GM19467 (cell line): ENCODE data around the gene SOX6.
"Not testable (repeated sequence)": the region's sequence is repeated elsewhere in the genome, so short reads cannot be mapped to it uniquely, and the experiment has no call there.

Source experiments
- ATAC-seq: cut with Tn5 transposase; IDR thresholded peaks from one replicate; pipeline ENCODE4 v1.9.1; 2021; ENCODE audit warnings: mild to moderate bottlenecking, moderate library complexity; ENCODE audit not compliant: unreplicated experiment

The SOX6 gene

DNA sequence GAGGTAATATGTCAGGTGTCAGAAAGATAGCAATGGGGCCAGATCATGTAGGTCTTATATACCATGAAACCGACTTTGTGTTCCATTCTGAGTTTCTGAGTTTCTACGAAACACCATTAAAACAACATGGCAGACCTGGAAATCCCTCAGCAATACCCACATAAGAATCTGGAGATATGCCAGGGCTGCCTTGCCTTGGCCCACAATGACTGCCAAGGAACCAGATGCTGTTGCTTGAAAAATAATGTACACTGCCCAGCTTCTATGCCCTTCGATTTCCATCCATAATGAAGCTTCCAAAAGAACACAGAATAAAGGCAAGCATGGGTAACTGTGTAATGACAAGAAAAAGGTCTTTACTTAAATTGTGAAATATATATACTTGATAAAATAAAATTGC is 277.4 kb downstream of the SOX6 start:
- no peak for ATAC-seq

GRCh38 chr11:16070573-16070972 is 285.8 kb downstream of the SOX6 start:
- no peak for ATAC-seq

- not testable (repeated sequence) for ATAC-seq
Measured at GRCh38 chr11:16067268-16067667, 289.1 kb downstream of the SOX6 start.

- ATAC-seq, result no peak
Measured at GRCh38 chr11:16059332-16059731, 297.0 kb downstream of the SOX6 start.

DNA sequence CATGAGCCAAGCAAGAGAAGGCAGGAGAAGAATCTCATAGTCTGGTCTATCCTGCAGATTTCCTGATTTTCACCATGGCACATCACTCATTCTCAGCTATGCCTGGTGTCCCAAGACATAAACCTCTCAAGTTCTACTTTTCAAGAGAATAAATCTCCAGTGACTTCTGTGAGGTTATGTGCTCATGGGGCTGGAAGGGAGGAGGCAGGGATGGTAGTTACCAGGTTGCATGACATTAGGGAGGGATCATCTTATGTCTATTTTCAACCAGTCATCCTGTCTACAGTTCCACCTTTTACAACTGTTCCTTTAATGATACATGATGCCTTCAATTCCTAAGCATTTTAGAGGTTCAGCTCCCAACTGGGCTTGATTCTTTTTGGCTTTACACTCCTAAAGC is 297.7 kb downstream of the SOX6 start:
- ATAC-seq, result no peak

DNA sequence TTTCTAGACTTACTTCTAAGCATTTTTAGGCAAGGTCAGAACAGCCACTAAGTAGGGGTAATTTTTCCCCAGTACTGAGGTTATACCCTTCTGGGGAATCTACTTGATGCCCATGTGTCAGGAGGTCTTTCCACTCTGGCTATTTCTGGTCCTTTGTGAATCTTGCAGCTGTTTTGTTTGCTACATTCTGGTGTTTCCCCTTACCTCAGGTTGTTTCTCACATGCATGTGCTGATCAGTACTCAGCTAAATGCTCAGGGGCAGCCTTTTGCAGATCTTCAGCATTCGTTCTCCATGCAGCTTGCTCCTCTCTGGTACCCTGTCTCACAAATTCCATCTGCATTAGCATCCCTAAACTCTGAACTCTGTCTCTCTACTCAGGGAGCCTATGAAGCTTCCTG is 303.6 kb downstream of the SOX6 start:
- ATAC-seq, result no peak

DNA sequence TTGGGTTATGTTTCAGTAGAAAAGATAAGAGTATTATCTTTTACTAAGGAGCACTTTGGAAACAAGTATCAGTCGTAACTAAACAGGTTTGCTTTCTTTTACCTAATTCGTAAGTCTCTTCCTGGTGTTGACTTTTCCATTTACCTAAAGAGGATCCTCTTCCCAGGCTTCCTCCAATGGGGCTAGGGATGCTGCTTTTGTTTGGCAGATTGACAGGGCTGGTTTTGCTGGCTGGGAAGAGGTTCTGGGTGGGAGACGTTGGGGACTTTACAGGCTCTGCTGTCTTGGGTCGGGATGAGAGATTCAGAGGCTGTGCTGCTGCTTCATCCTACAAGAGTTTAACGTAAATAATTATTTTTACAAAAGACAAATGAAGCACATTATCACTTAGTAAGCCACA is 306.7 kb downstream of the SOX6 start:
- ATAC-seq, result no peak

GRCh38 chr11:16047073-16047472 is 309.3 kb downstream of the SOX6 start:
- no peak for ATAC-seq

DNA sequence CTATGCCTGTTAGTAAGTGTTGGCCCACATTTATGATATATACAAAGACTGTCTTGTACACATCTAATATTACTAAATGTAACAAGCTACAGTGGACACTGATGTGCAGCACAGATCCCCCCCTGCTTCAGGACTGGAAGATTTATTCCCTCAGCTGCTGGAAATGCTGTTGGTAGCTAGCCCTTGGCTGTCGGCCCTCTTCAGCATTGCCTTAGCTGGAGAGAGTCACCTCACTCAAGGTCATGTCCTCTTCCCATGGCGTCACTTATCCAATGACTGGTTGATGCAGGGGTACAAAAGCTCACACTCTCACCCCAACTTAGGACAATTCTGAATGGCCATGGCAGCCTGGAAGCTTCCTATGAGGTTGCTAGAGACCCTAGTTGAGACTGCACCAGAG is 312.7 kb downstream of the SOX6 start:
- ATAC-seq, result no peak

DNA sequence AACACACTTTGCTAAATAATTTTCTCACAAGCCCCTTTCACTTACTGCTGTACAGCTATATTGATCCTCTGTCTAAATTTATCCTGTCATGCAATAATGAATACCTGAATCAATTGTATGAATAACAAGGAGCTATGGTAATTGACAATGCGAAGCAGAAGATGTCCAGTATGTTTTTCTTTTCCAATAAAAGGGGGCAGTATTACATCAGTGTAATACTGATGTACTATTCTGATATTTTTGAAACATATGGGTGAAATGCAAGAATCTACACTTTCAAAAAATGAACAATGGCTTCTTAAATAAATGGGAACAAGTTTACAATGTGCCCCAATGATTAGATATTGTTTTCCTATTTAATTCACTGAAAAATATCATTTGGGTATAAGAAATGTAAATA is 315.1 kb downstream of the SOX6 start:
- no peak for ATAC-seq

DNA sequence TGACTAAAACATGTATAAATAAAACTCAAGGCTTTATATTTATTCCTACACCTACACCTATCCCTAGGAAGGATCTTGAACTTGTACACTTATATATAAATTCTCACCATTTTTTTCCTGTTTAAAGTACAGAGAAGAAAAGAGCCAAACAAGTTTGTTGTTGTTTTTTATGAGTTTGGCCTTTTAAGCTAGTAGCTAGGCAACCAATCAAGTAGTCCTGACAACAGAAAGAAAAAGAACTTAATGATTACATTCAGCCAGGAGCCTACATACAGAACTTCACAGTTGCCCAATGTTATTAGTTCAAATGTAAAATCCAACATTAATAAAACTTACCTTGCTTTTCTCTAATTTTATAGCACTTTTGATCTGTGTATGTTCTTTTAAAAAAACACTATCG is 316.2 kb downstream of the SOX6 start:
- ATAC-seq, result no peak

- no peak for ATAC-seq
Measured at GRCh38 chr11:16037179-16037578, 319.2 kb downstream of the SOX6 start.

DNA sequence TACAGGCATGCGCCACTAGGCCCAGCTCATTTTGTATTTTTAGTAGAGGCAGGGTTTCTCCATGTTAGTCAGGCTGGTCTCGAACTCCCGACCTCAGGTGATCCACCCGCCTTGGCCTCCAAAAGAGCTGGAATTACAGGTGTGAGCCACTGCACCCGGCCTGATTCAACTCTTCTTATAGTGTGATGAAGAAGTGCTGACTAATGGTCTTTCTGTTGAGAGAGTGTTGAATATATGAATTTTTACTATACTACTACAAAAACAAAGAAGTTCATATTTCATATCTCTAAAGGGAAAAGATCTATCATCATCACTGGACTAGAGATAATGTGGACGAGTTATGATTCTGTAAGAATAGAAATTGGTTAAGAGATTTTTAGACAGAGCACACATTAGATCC is 320.1 kb downstream of the SOX6 start:
- ATAC-seq, result no peak

DNA sequence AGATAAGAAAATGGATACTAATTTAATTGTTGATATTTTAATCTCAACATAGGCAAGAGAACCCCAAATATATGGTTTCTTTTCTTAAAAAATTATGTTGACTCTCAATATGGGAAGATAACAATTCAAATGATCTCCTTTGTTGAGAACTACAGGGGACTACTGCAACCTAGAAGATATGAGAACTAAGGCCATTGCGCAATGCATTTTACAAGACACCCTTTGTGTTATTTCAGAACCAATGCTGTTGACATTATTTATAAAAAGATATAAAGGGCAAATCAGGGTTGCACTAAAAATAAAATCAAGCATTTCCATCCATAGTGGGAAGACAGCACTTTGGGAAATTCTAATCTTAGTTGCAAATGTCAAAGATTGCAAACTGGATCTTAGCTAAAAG is 322.3 kb downstream of the SOX6 start:
- ATAC-seq, result no peak

GRCh38 chr11:16032974-16033373 is 323.4 kb downstream of the SOX6 start:
- ATAC-seq, result no peak

- no peak for ATAC-seq
Measured at GRCh38 chr11:16031210-16031609, 325.1 kb downstream of the SOX6 start.

GRCh38 chr11:16030664-16031063 is 325.7 kb downstream of the SOX6 start:
- ATAC-seq, result no peak

DNA sequence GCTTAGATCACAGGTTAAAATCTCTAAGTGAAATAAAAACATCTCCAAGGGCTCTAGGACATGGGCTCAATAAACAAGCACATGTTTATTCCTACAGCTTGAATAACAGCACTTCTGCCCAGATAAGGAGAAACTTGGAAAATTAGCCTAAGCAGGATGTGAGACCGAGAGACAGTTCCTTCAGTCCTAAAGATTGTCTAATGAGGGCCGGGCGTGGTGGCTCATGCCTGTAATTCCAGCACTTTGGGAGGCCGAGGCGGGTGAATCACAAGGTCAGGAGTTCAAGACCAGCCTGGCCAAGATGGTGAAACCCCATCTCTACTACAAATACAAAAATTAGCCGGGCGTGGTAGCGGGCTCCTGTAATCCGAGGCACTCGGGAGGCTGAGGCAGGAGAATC is 327.2 kb downstream of the SOX6 start:
- ATAC-seq, result not testable (repeated sequence)

DNA sequence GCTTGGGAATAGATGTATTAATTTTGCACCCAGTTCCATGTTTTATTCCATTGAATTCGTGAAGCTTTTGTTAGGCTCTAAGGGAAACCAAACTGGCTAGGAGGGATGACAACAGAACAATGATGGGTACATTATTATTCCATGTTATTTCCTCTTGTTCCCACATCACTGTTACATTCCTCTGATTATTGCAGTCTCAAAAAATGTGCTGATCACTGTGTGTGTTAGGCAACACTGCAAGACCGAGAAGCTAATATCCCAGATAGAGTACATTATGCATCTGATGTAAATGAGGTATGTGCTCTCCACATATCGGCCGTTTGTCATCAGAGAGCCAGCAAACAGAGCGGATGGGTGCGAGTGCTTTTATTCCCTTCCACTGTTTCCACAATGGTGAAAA is 327.9 kb downstream of the SOX6 start:
- ATAC-seq, result no peak

DNA sequence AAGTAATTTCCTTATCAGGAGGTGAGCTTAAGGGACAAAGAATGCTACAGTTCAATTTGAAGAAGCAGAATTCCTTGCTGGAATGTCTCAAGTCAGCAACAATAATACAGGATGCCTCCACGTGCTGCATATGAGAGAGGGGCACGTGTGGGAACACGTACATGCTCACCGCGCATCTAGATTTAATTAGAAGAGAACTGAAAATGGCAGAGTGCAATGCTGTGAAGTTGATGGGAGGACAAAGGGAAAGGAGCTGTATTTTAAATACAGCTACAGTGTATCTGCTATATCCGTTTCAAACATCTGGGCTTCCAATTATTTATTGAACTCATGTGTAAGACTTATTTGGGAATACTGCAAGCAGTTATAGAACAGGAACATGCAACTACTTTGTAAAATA is 328.7 kb downstream of the SOX6 start:
- no peak for ATAC-seq

DNA sequence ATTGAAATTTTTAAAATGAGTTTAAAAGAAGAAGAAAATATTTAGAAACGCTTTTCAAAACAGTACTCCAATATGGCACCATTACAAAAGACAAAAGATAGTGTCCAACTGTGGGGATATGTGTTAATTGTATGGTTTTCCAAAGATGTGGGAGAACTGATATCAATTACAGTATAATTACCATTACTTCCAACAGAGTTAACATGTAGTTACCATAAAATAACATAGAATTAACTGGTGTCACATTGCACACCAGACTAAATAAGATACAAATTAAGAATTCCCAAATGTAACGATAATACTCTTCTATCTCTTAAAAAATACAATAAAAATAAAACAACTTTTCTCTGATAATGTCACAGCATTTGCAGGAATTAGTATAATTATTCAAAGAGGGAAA is 329.5 kb downstream of the SOX6 start:
- ATAC-seq, result no peak

DNA sequence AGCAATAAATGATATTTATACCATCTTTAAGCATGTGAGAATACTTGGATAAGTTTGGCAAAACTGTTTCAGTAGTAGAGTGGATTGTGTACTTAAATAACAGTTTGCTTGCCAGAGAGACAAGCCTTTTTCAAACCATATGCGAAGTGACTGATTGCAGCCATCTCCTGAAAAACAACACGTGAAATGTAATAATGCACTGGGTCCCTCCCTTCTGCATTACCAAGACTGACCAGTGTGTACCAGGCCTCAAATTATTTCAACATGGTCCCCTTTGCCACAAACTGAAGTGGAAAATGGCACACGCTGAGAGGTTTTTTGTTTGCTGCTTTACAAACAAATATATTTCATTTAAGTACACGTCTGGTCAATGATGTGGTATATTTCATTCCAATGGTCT is 337.4 kb downstream of the SOX6 start:
- no peak for ATAC-seq

- no peak for ATAC-seq
Measured at GRCh38 chr11:16016468-16016829, 339.9 kb downstream of the SOX6 start.
